MCF 10A (cell line): Measurements from ENCODE around the gene NR0B2. TPM values are rescaled to one million over a fixed set of nuclear protein-coding genes. Genes with fewer than 3 reads are reported as not detected.

Experiments used
- BruUV-seq: library from RNA; stranded (reverse); fragments of 400-500 nt; replicated peaks from 2 replicates; lab custom pipeline; 2021; lab: Mats Ljungman, UMichigan
- CTCF ChIA-PET: fragments of 300-600 bp; sonication (Branson Sonifier 250); formaldehyde crosslinking; extraction: SDS; loops from one replicate; lab custom pipeline; 2021; ENCODE audit warnings: antibody characterized with exemption, inconsistent platforms; lab: Yijun Ruan, JAX
- POLR2A ChIA-PET: fragments of 300-600, 350-650 bp; sonication (Branson Sonifier 250); formaldehyde crosslinking; extraction: SDS; loops from one replicate; lab custom pipeline; 2020; ENCODE audit warnings: antibody characterized with exemption, inconsistent platforms; lab: Yijun Ruan, JAX
- DNase-seq: peaks from one replicate; pipeline ENCODE4 v3.0.0-alpha.2; 2018; ENCODE audit not compliant: unreplicated experiment
- H3K27ac Mint-ChIP-seq: one replicate; pipeline ENCODE4 v1.8.0; 2022; ENCODE audit warnings: mild to moderate bottlenecking, low read depth, mixed read lengths; ENCODE audit not compliant: unreplicated experiment
- H3K27me3 Mint-ChIP-seq: one replicate; pipeline ENCODE4 v1.8.0; 2022; ENCODE audit warnings: mixed read lengths; ENCODE audit not compliant: insufficient read depth, unreplicated experiment
- H3K36me3 Mint-ChIP-seq: one replicate; pipeline ENCODE4 v1.8.0; 2022; ENCODE audit warnings: mild to moderate bottlenecking, moderate library complexity, mixed read lengths; ENCODE audit not compliant: insufficient read depth, unreplicated experiment
- H3K4me1 Mint-ChIP-seq: one replicate; pipeline ENCODE4 v1.8.0; 2022; ENCODE audit warnings: mixed read lengths; ENCODE audit not compliant: insufficient read depth, unreplicated experiment
- H3K4me3 Mint-ChIP-seq: one replicate; pipeline ENCODE4 v1.8.0; 2022; ENCODE audit warnings: mild to moderate bottlenecking, moderate library complexity, mixed read lengths; ENCODE audit not compliant: unreplicated experiment
- H3K9me3 Mint-ChIP-seq: one replicate; pipeline ENCODE4 v1.8.0; 2022; ENCODE audit warnings: mixed read lengths; ENCODE audit not compliant: unreplicated experiment
- intact Hi-C: fragments of 100-400 bp; cut with micrococcal nuclease; formaldehyde crosslinking; loops from 2 replicates; pipeline ENCODE4 v1.14.1; 2022
- total RNA-seq: library from RNA; stranded (reverse); gene quantifications from 2 replicates; pipeline ENCODE4 v1.2.3, GENCODE V29; 2022
- TF ChIP-seq, protein P1 (sequence below): fragments of 200-600 bp; IDR thresholded peaks from one replicate; pipeline ENCODE4 v1.8.0; 2022; ENCODE audit warnings: antibody characterized with exemption, mild to moderate bottlenecking; ENCODE audit not compliant: unreplicated experiment

NR0B2 gene
- total RNA-seq, 1 experiment from 2014 or later, result not detected

DNA sequence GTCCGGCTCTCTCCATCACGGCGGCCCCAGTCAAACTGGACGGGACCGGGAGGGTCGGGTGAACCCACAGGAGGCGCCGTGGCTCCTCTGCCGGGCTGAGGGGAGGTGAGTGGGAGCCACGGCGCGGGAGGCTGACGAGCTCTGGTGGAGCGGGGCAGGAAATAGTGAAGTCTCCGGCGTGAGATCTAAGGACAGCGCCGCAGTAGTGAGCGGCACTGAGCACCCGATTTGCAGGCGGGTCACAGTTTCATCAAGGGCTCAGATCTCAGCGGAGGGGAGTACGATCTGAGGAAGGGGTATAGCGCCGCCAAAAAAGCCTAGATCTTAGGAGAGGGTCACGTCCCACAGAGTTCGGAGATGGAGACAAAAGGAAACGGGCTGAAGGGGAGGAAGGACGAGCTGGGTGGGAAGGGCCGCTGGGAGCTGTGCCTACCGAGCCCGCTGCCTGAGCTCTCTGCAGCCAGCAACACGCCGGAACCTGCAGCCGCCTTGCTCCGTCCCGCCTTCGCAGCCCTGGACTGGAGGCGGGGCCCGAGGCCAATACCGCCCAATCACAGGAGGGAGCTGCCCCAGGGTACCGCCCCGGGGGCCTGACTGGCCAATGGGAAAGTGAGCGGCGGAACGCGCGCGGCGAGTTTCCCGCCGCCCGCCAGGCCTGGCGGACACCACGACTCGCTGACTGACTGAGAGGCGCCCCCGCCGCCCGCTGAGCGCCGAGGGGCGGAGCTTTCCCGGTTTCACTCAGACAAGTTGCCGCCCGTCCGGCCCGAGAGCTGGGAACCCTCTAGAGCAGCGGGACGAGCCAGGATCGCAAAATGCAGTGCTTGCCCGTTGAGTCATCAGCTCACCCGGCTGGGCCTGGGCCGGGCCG, 48.9 kb downstream of the NR0B2 start:
- peak; percentile 99 for DNase-seq
- ChIA-PET POLR2A (interaction anchor here (0.6 to 9.7 kb wide), 36 partner anchors 8 to 392 kb away, joined by 3 to 131 read pairs (median 5); partner anchors contain the start of genes GPATCH3, GPN2, KDF1 and PIGV), CTCF (interaction anchor here (0.6 to 4.2 kb wide), 9 partner anchors 10 to 76 kb away, joined by 3 to 27 read pairs (median 4); no protein-coding TSS in a partner anchor)
- Mint-ChIP-seq H3K9me3 (no peaks in the 10 kb centered on the region), H3K4me3 (peak overlapping the region; percentile 97), H3K27me3 (no peaks in the 10 kb centered on the region), H3K27ac (peak overlapping the region; percentile 94), H3K36me3 (peaks cover 10% of the 10 kb centered on the region), H3K4me1 (peaks cover 21% of the 10 kb centered on the region)
- BruUV-seq, result no TSS peak
- TF ChIP-seq, protein P1, sequence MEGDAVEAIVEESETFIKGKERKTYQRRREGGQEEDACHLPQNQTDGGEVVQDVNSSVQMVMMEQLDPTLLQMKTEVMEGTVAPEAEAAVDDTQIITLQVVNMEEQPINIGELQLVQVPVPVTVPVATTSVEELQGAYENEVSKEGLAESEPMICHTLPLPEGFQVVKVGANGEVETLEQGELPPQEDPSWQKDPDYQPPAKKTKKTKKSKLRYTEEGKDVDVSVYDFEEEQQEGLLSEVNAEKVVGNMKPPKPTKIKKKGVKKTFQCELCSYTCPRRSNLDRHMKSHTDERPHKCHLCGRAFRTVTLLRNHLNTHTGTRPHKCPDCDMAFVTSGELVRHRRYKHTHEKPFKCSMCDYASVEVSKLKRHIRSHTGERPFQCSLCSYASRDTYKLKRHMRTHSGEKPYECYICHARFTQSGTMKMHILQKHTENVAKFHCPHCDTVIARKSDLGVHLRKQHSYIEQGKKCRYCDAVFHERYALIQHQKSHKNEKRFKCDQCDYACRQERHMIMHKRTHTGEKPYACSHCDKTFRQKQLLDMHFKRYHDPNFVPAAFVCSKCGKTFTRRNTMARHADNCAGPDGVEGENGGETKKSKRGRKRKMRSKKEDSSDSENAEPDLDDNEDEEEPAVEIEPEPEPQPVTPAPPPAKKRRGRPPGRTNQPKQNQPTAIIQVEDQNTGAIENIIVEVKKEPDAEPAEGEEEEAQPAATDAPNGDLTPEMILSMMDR, result no peak
- intact Hi-C loops, result loop anchor here (2.0 kb wide), 1 partner anchor 16 kb away; no protein-coding TSS in a partner anchor

DNA sequence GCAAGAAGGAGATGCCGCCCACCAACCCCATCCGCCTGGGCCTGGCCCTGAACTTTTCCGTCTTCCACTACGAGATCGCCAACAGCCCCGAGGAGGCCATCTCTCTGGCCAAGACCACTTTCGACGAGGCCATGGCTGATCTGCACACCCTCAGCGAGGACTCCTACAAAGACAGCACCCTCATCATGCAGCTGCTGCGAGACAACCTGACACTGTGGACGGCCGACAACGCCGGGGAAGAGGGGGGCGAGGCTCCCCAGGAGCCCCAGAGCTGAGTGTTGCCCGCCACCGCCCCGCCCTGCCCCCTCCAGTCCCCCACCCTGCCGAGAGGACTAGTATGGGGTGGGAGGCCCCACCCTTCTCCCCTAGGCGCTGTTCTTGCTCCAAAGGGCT, 50.1 kb downstream of the NR0B2 start:
- ChIA-PET CTCF (interaction anchor here (0.7 to 3.5 kb wide), 5 partner anchors 8 to 261 kb away, joined by 3 to 28 read pairs (median 4); no protein-coding TSS in a partner anchor), POLR2A (interaction anchor here (0.6 to 9.7 kb wide), 22 partner anchors 8 to 1525 kb away, joined by 3 to 131 read pairs (median 4); partner anchors contain the start of genes DHDDS, GPN2, KDF1 and PIGV)
- H3K4me1 Mint-ChIP-seq, result peaks cover 25% of the 10 kb centered on the region
- peak overlapping the region; percentile 97 for H3K4me3 Mint-ChIP-seq
- peak overlapping the region; percentile 94 for H3K27ac Mint-ChIP-seq
- no TSS peak for BruUV-seq
- DNase-seq, result no peak
- no peaks in the 10 kb centered on the region for H3K27me3 Mint-ChIP-seq
- H3K36me3 Mint-ChIP-seq, result peaks cover 10% of the 10 kb centered on the region
- intact Hi-C loops, result loop anchor here (2.0 kb wide), 1 partner anchor 15 kb away; no protein-coding TSS in a partner anchor
- H3K9me3 Mint-ChIP-seq, result no peaks in the 10 kb centered on the region
- TF ChIP-seq, protein P1, result no peak

DNA sequence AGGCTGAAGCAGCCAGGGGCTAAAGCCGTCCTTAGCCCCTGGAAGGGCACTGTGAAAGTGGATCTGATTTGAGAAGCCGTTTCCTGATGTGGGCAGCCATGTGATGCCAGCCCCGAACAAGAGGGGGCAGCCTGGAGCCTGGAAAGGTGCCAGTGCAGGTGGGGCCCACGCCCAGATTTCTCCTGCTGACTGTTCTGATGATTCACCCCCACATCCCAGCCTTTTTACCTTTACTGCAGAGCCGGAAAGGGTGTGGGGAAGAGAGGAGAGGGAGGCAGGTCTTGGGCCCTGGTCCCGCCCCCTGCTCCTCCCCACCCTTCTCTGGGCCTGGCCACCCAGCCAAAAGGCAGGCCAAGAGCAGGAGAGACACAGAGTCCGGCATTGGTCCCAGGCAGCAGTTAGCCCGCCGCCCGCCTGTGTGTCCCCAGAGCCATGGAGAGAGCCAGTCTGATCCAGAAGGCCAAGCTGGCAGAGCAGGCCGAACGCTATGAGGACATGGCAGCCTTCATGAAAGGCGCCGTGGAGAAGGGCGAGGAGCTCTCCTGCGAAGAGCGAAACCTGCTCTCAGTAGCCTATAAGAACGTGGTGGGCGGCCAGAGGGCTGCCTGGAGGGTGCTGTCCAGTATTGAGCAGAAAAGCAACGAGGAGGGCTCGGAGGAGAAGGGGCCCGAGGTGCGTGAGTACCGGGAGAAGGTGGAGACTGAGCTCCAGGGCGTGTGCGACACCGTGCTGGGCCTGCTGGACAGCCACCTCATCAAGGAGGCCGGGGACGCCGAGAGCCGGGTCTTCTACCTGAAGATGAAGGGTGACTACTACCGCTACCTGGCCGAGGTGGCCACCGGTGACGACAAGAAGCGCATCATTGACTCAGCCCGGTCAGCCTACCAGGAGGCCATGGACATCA, 50.7 kb downstream of the NR0B2 start, which contains the start of gene SFN:
SFN (plus strand) TSS at position 369 of the 904 bp plus-strand sequence; CDS start at position 433, 64 bp downstream.
- peak; percentile 99 for DNase-seq
- Mint-ChIP-seq H3K27me3 (no peaks in the 10 kb centered on the region), H3K4me1 (peaks cover 32% of the 10 kb centered on the region), H3K36me3 (peaks cover 10% of the 10 kb centered on the region), H3K4me3 (peak within 1 kb of the TSS; percentile 97), H3K9me3 (no peaks in the 10 kb centered on the region), H3K27ac (peak within 1 kb of the TSS; percentile 94)
- TF ChIP-seq, protein P1, result peak; percentile 78
- TSS peak; percentile 95 for BruUV-seq
- POLR2A ChIA-PET, result interaction anchor here (0.6 to 9.7 kb wide), 30 partner anchors 7 to 1524 kb away, joined by 3 to 131 read pairs (median 4); partner anchors contain the start of genes DHDDS, GPATCH3, GPN2 and KDF1
- CTCF ChIA-PET, result interaction anchor here (0.6 to 3.5 kb wide), 8 partner anchors 9 to 261 kb away, joined by 3 to 28 read pairs (median 6); no protein-coding TSS in a partner anchor
- intact Hi-C loops, result no loop called here
